GM13976 (cell line): ENCODE results near the gene FOXD1.
A peak's percentile ranks its signal among the peaks of the same experiment; 100 is the strongest.

ENCODE experiments used
- DNase-seq: peaks from one replicate; pipeline ENCODE4 v3.0.0; 2012; ENCODE audit warnings: low spot score
- CTCF ChIP-seq: IDR thresholded peaks from 2 replicates; pipeline ENCODE4 v1.5.1; 2012; ENCODE audit warnings: borderline replicate concordance, mild to moderate bottlenecking; ENCODE audit not compliant: insufficient read depth; ENCODE audit errors: extremely low read depth, missing control alignments, control extremely low read depth
- in situ Hi-C: fragments of 300-500 bp; cut with MboI; formaldehyde crosslinking; loops from one replicate; pipeline ENCODE4 v1.12.0; 2022; ENCODE audit warnings: low sequenced_read_pairs, mixed read lengths, inconsistent platforms; ENCODE audit not compliant: unreplicated experiment

The FOXD1 gene

GRCh38 chr5:73448463-73449136, at the start of gene FOXD1:
Gene FOXD1 (minus strand): TSS chr5:73448777. CDS start chr5:73448362, 415 bp downstream.
- no peak for TF ChIP-seq CTCF
- in situ Hi-C loops, result loop anchor here (10.0 kb wide), 1 partner anchor 144 kb away; no protein-coding TSS in a partner anchor
- peak; percentile 57 for DNase-seq

GRCh38 chr5:73497497-73498056, 49.0 kb upstream of the FOXD1 start:
- in situ Hi-C loops, result no loop called here
- TF ChIP-seq CTCF, result no peak
- no peak for DNase-seq

- no peak for TF ChIP-seq CTCF
- DNase-seq, result peak; percentile 31
- in situ Hi-C loops, result no loop called here
Measured at GRCh38 chr5:73496984-73497457, 48.4 kb upstream of the FOXD1 start.

- in situ Hi-C loops, result no loop called here
- TF ChIP-seq CTCF, result no peak
- no peak for DNase-seq
Measured at GRCh38 chr5:73495772-73496335, 47.3 kb upstream of the FOXD1 start.

- in situ Hi-C loops, result no loop called here
- no peak for DNase-seq
- no peak for TF ChIP-seq CTCF
Measured at GRCh38 chr5:73494721-73495120, 46.1 kb upstream of the FOXD1 start.

GRCh38 chr5:73493421-73493820, 44.8 kb upstream of the FOXD1 start:
- no peak for DNase-seq
- in situ Hi-C loops, result no loop called here
- no peak for TF ChIP-seq CTCF
